GM18861 (cell line): ENCODE results near the gene C8B.

ENCODE experiments used
- ATAC-seq: cut with Tn5 transposase; IDR thresholded peaks from one replicate; pipeline ENCODE4 v1.9.1; 2021; ENCODE audit not compliant: unreplicated experiment

C8B gene

DNA sequence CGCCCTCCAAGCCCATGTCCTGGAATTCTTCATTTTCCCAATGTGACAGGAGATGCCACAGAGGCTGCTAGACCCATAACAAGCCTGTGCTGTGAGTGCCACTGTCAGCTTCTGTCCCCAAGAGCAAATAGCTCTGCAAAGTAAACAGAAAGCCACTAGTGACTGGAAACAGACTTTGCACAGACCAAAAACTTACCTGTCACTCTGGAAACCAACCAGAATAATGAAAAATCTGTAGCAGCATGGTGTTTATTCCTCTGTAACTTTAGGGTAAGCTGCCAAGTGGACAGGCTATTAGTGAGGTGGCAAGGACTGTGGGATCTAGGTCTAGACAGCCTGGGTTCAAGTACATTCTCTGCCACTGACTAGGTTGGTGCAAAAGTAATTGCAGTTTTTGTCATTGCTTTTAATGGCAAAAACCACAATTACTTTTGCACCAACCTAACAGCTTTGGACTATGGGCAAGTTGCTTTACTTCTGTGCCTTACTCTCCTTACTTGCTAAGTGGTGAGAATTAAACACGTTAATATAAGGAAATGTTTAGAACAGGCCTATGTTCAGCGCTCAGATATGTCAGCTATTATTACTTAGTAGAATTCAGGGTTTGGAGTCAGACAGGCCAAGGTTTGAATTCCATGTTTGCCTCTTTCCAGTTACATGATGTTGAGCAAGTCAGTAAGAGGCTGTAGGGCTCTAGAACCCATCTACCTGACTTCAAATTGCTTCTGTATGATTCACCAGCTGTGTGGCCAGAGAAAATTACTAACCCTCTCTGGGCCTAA, at the start of gene C8B:
Gene C8B (minus strand): TSS at position 100 of the 782 bp plus-strand sequence. CDS start 67 bp downstream, at position 33.
- no peak for ATAC-seq

DNA sequence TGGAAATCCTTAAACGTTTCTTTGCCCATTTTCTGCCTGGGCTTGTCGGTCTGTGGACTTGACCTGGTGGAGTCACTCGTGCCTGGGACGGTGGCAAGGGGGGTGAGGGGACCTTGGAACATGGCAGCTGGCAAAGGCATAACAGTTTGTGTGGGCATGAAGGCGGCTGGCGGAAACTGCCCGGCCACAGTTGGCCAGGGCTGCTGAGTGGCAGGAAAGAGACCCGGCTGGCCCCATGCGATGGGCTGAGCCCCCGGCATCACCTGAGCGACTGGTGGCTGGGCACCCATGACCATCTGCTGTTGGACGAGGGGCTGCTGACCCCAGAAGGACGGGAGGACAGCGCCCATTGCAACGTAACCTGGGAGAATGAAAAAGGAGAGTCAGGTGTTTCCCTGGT, 49.3 kb upstream of the C8B start:
- ATAC-seq = no peak

DNA sequence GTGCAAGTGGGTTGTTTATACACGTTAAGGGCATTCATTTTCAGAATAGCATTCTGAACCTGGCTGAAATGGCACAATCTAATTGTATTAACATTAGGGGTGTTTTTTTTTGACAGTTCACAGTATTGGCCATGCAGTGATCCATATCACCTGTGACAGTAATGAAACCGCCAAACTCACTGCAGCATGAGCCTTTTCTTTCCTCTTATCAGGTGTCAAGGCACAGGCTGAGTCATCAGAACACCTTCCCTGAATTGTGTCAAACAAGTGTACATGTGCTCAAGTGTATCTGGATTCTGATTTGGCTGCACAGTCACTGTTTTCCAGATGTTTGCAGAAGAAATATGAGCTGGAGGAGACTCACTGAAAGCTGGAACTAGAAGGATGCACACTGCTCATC, 47.7 kb upstream of the C8B start:
- ATAC-seq = no peak

DNA sequence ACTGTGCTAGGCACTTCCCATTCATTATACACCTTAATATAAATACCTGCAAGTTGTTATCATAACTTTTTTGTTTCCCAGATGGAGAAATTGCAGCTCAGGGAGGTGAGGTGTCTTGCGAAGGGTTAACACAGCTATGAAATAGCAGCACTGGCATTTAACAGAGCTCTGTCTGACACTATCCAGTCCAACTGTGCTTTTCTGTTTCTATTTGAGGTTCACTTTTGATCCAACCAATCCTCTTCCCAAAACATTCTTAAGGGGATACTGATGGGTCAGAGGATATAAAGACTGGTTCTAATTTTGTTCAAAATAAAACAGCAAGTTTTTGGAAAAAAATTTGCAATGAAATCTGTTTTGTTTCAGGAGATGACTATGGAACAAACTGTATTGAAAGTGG, 46.5 kb upstream of the C8B start:
- no peak for ATAC-seq

DNA sequence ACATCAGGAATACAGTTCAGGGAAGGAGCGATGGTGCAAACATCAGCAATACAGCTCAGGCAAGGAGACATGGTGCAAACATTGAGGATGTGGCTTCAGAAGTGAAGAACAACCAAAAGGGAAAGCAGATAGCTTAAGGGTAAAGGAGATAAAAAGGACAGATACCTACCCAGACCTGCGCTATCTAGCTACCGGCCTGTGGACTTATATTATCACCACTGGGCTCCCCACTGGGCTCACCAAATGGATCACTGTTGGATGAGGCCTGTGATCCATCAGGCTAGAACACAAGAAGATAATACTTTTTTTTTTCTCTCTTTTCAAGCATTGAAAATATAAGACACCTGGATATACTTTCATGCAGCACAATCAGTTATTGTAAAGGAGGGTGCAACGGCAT, 44.7 kb upstream of the C8B start:
- ATAC-seq = no peak

DNA sequence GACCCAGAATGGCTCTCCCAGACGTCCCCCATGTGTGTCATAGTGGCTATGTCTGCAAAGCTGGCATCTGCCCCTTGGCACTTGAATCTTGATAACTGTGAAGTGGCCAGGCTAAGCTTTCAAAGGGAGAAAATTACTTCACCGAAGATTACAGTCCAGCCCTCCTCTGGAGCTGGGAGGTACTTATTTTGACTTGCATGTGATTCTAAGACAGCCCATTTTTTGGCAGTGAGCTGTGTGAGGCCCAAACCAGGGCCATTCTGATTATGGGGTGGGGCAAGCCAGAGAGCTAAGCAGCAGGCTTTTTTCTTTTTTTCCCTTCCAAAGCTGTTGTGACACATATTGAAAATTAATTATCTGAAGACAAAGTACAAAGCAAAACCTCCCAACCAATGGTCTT, 42.1 kb upstream of the C8B start:
- ATAC-seq = no peak

DNA sequence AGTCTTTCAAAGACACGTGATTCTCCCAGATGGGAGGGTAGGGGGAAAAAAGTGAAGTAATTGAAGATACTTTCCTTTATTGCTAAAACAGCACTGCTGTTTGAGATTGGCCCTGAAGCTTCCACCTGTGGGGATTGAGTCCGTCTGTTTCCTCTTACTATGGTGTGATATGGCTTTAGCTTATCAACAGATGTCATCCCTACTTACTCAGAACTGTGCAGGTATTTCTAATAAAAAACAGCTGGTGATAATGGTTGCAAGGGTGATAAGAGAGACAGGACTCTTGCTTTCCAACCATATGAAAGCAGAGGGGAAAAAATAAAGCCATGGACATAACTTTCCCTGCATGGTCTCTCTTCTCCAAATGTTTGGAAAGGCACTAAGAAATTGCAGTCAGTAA, 41.7 kb upstream of the C8B start:
- no peak for ATAC-seq

DNA sequence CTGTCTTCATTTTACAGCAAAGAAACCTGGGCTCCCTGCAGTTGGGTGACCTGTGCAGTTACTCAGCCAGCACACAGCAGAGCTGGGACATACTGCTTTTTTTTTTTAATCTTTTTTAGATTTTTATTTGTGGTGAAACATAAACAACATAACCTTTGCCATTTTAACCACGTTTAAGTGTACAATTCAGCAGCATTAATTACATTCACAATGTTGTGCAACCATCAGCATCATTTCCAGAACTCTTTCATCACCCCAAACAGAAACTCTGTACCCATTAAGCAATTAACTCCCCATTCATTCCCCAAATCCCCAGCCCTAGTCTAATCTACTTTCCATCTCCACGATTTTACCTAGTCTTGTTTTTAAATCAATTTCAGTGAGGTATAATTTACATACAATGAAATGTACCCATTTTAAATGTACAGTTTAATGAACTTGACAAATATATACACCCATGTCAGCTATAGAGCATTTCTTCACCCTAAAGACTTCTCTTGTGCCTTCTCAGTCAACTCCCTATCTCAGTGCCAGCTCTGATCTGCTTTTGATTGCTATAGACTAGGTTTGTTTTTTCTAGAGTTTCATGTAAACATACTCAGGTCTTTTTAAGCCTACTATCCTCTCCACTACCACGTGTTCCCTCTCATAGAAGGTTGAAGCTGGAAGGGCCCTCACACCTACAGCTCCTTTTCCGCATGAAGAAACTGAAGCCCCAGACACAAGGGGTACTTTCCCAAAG, 37.8 kb upstream of the C8B start:
- ATAC-seq = no peak

DNA sequence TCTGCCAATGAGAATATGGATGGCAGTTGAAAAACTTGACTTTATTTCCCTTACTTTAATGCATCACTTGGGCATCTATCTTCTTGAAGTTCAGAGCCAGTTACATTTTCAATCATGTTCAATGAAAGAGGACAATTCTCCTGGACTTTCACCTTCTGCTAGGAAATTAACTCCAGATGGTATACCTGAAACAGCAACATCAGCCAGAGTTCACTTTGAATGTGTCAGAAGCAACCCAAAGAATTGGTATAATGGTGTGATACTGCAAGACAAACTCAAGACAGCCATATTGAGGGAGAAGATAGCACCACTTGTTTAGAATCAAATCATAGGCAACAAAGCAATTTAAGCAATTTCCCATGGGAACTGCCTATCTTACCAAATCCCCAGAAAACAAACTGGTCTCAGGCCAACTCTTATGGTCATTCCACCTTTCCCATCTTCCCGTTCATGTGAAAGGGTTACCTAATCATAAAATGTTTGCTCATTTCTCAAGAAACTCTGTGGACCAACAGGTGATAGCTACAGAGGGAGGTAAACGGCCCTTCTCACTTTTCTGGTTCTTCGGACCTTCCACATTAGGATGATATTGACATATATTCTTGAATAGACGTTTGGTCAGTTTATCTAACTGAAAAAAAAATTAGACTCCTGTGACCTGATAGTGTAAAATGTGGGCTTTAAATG, 29.7 kb upstream of the C8B start:
- ATAC-seq = no peak

DNA sequence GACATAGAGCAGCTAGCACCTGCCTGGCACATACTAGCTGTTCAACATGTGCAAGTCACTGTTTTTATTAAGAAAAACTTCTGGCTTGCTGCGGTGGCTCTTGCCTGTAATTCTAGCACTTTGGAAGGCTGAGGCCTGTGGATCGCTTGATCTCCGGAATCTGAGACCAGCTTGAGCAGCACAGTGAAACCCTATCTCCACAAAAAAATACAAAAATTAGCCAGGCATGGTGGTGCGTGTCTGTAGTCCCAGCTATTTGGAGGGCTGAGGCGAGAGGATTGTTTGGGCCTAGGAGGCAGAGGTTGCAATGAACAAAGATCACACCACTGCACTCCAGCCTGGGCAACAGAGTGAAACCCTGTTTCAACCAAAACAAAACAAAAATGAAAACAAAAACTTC, 27.7 kb upstream of the C8B start:
- ATAC-seq = no peak

DNA sequence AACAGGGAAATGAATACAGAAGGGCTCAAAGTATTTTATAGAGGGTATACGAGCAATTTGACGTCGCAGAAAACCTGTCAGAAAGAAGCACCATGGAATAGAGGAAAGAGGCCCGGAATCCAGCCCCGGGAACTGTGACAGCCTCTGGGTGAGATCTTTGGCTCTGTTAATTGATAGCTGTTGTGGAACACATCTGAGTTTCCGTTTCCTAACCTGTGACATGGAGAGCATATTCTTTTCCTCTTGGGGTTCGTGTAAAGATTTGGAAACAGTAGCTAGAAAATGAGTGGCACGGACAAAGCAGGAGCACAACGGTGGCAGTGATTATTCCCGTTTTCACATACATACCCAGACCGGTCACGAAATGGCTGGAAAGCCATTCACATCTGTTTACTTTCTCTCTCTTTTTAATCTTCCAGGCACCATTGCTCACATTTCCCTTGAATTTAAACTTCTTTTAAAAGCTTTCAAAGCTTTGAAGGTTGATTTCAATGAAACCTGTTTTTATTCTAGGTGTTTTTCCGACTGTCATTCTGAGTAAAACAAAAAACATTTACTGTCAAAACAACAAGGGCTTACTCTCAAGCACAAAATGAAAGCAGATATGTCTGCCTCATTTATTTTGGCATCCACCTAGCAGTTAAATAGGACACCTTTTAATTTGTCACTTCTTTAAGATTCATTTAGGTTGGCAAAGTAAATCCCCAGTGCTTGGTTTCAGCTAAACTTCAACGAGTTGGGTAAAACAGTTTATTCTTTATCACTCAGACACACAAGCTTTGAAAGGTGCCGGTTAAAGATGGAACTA, 26.7 kb upstream of the C8B start:
- no peak for ATAC-seq

DNA sequence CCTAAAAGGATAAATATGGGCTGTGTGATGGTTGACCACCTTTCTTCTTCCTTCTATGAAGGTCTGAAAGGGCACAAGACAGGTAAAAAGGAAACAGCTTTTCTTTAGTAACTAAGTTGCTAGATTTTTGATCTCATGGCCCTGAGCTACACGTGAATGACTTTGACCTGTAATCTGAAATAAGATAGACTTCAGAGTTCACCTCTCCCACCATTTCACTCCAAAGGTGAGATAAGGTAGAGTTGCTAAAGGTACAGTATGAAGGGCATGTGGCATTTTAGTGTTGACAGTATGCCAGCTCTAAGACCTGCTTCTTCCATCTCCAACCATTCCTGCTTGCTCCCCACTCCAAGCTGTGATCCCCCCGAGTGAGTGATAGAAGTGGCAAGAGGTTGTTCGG, 25.8 kb upstream of the C8B start:
- no peak for ATAC-seq

DNA sequence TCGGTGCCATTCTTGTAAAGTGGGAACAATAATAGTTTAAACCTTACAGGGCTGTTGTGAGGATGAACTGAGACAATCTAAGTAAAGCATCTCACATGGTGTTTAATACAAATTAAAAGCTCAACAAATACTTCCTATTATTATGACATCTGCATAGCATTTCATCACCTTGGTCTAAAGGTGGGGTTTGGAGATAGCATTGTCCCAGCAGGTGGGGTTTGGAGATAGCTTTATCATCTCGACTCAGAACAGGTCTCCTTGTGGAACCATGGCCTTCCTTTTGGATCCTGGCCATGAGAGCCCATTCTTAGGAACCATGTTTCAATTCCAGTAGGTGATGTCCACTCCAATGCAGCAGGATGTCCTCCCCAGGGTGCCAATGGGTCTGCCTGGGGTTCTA, 20.6 kb upstream of the C8B start:
- ATAC-seq = no peak

DNA sequence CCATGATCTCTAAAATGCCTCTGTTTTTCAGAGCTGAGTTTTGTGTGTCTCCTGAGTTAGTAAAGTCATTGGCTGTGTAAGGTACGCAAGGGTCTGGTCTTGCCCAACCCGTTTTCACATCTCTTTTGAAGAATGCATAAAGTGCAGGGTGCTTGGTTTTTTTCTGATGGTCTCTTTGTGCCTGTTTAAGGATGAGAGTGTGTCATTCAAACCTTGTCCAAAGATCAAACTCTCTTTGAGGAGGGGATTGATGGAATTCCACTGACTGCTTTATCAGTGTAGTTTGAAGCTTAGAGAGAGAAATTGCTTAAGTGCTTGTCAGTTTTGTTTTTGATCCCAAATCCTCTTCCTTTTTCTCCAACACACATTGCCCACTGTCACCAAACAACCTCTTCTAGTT, 20.0 kb upstream of the C8B start:
- no peak for ATAC-seq

DNA sequence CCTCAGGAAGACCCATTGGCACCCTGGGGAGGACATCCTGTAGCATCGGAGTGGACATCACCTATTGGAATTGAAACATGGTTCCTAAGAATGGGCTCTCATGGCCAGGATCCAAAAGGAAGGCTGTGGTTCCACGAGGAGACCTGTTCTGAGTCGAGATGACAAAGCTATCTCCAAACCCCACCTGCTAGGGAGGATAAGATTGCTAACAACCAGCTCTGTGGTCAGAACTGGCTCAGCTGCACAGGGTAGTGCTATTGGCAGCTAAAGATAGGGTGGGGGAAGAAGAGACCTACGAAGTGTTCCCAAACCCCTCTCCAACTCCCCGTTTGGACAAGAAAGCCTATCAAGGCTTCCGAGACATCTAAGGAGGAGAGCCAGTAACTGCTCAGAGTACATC, 17.7 kb upstream of the C8B start:
- no peak for ATAC-seq

DNA sequence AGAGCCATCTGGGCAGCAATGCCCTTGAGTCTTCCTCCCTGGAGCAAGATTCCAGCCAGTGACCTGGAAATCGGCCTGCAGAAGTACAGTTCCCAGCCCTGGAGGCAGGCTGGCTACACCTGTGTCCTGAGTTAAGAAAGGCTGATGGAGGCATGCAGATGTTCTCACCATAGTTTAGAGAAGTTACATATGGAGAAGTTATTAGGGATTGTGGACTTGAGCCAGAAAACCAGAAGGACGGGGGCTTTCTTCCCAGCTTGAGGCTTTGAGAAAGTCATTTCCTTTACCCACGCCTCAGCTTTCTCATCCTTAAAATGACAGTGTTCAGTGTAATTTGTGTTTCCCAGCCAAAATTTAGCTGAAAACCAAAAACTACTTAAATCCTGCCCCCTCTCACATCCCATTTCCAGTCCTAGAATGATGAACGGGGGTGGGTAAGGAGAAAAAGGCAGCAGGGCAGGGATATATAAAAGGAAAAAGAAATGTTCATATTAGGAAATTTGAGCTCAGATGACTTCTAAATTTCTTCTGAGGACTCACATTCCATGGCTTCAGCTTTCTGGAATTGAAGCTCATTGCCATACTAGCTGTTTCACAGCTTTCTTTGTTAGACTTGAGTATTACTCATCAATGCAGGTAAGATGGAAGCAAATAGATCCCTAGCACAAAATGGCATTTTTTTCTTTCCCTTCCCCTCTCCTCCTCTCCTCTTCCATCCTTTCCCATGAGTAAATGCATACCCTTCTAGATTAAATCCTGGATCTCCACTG, 14.4 kb upstream of the C8B start:
- no peak for ATAC-seq

DNA sequence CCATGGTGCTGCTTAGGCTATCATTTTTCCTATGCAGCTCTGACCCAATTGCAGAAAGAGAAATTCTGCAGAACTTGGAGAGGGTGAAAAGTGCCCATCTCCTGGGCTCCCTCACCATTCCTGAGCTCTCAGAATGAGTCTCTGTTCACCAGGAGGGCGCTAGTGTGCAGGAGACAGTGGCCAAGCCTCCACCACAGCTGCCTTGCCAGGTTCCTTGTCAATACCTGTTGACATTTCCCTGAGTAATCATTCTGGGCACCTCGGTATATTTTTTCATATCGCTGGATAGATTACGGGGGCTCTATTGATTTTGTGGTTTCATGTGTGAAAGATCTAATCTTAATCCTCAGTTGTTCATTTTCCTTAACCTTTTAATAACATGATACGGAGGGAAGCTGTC, 13.0 kb upstream of the C8B start:
- ATAC-seq = no peak

DNA sequence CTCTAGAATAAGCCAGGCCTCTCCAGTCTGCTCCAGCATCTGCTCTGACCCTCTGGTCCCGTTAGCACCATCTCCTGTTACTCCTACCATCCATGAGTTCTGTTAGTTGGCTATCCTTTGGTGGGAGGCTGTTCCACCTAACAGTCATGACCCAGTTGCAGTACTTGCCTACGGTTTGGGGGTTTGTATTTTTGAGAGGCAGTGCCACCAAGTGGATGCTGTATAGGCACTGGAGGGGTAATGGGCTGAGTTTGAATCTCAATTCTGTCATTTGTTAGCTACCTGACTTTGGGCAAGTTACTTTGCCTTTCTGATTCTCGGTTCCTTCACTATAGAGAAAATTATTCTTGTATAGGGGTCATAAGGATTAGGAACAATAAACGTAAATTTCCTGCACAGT, 12.1 kb upstream of the C8B start:
- ATAC-seq = no peak

DNA sequence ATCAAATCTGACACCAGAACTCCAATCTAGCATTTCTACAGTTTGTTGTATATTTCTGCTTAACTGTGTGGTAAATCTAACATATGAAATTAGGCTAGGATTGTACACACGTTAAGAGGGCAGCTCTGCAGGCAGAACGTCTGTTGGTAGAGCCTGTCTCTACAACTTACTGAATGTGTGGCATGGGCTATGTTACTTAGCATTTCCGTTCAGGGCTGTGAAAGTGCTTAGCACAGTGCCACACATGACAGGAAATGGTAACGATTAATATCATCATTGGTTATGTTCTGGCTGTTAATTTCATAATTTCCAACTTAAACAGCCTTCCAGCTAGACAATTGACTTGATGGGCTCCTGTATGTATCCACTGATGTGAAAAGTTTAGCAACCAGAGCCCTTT, 9.6 kb upstream of the C8B start:
- ATAC-seq = no peak

DNA sequence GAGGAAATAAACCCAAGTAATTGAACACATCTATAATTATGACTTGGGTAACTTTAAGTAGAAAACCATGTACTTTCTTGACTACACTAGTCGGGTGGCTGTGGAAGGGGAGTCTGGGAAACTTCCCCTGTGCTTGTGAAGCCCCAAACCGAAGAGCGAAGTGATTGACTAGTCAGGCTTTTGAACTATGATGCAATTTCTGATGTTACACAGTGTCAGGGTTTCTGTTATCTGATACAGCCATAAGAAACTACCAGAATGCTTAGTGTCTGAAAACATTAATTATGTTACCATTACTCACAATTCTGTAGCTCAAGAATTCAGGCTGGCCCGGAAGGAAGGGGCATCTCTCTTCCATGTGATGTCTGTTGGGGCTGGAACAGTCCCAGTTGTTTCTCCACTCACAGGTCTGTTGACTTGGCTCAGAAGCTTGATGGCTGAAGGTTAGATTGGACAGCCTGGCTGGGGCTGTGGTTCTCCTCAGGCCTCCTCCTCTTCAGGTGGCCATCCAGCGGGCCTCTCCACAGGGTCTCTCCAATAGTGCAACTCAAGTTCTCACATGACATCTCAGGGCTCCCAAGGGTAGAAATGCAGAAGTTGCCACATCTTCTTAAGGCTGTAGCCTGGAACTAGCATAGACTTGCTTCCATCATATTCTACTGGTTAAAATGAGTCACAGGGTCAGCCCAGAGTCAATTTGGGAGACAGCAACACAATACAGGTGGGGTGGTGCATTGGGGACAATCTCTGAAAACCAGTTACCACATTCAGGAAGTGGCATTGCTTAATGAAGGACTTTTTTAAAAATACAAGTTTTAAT, 8.3 kb upstream of the C8B start:
- ATAC-seq = no peak
